Hepatocyte (in vitro differentiated cells): Measurements from ENCODE around the gene MTHFR.

Source experiments
- CTCF ChIP-seq: fragments of 200-600 bp; sonication (generic); IDR thresholded peaks from 2 replicates; pipeline ENCODE4 v1.5.1; 2016; ENCODE audit warnings: antibody characterized with exemption, mild to moderate bottlenecking; ENCODE audit not compliant: poor library complexity
- EZH2 ChIP-seq: fragments of 200-600 bp; sonication (generic); IDR thresholded peaks from 2 replicates; pipeline ENCODE4 v1.6.1; 2016; ENCODE audit warnings: antibody characterized with exemption, mild to moderate bottlenecking, borderline replicate concordance
- EZH2phosphoT487 ChIP-seq: fragments of 200-600 bp; sonication (generic); IDR thresholded peaks from one replicate; pipeline ENCODE4 v1.6.1; 2018; ENCODE audit warnings: antibody characterized with exemption, mild to moderate bottlenecking, low read depth, moderate library complexity; ENCODE audit not compliant: unreplicated experiment, severe bottlenecking

- TF ChIP-seq CTCF (no peak), EZH2 (no peak), EZH2phosphoT487 (no peak)
Measured at GRCh38 chr1:11835441-11836225, 29.9 kb upstream of the MTHFR start.
